ENCODE measurements around the gene SORCS2. TPM values are rescaled to one million over a fixed set of nuclear protein-coding genes. Genes with fewer than 3 reads are reported as not detected.

Gene SORCS2
- total and polyA plus RNA-seq, 2 of the 4 experiments (the other 2 are of a cell fraction): 0.36 to 0.62 TPM

DNA sequence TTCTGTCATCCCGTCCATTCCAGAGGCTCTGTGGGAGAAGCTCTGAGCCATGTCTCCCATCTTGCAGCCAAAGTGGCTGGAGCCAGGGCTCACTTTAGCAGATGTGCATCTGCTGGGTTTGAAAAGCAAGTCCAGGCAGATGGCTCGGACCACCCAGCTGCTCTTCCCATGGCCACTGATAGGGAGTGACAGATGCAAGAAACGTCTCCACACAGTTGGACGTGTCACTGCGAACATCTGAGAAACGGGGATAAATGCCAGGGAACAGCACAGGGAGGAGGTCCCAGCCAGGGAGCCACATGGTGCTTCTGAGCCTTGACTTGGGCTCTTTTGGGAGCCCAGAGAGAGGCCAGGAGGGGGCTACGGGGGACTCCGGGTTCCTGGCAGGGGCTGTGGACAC lies 505.0 kb downstream of the SORCS2 start:
- Histone ChIP-seq H4K5ac (ENCODE audit: low read depth, low read length) (no peak overlapping the region), H3K23ac (ENCODE audit: low read depth, low read length) (no peak overlapping the region), H3K9ac (ENCODE audit: low read depth, low read length) (no peak overlapping the region), H3K4ac (ENCODE audit: low read depth, low read length) (no peak overlapping the region), H3K79me1 (ENCODE audit: low read depth in 1 of 2, low read length in 2 of 2) (no peaks in the 10 kb centered on the region), H4K20me1 (ENCODE audit: insufficient read depth, low read length) (no peaks in the 10 kb centered on the region), H4K91ac (ENCODE audit: insufficient read depth, low read depth, low read length) (no peak overlapping the region), H2BK15ac (ENCODE audit: low read depth, low read length) (no peak overlapping the region), H3K27ac (ENCODE audit: insufficient read depth, low read length) (no peak overlapping the region), H2AK5ac (ENCODE audit: low read depth, low read length) (no peak overlapping the region), H3K56ac (ENCODE audit: extremely low read depth, insufficient read depth, low read length) (no peak overlapping the region), H3K4me1 (ENCODE audit: control insufficient read depth, insufficient read depth, low read length) (peaks cover 6% of the 10 kb centered on the region; the same call in 1 of the 2 replicates), H3K4me3 (ENCODE audit: insufficient read depth, low read depth, low read length) (no peak overlapping the region), H2BK120ac (ENCODE audit: low read depth, low read length) (no peak overlapping the region), H3K4me2 (ENCODE audit: low read depth, low read length) (no peak overlapping the region), H3K9me1 (ENCODE audit: insufficient read depth, low read length) (no peaks in the 10 kb centered on the region), H3K36me3 (ENCODE audit: control insufficient read depth, insufficient read depth, low read length) (no peaks in the 10 kb centered on the region), H2BK20ac (ENCODE audit: low read depth, low read length) (no peak overlapping the region), H3K27me3 (ENCODE audit: control insufficient read depth, insufficient read depth, low read length) (peaks cover 28% of the 10 kb centered on the region), H4K8ac (ENCODE audit: low read depth in 2 of 2, low read length in 2 of 2) (no peak overlapping the region), H3K14ac (replicated peaks; ENCODE audit: low read depth, low read length) (no peak overlapping the region), H2BK5ac (ENCODE audit: low read depth, low read length, poor library complexity, severe bottlenecking) (no peak overlapping the region), H2AFZ (replicated peaks; ENCODE audit: low read length, poor library complexity) (peak overlapping the region; percentile 11), H2AK9ac (replicated peaks; ENCODE audit: low read depth, low read length, poor library complexity) (peak overlapping the region; percentile 42), H3K18ac (ENCODE audit: low read depth, low read length) (no peak overlapping the region), H3K9me3 (ENCODE audit: control insufficient read depth, insufficient read depth, low read length) (no peaks in the 10 kb centered on the region)
- no peak for TF ChIP-seq SMC3 (IDR thresholded peaks at IDR 0.05; ENCODE audit: low read depth, low read length)
- no peak for TF ChIP-seq CHD1 (IDR thresholded peaks at IDR 0.05; ENCODE audit: low read depth, low read length)
- TF ChIP-seq POLR2A (IDR thresholded peaks at IDR 0.05; ENCODE audit: low read depth, low read length): no peak
- no peak for TF ChIP-seq CEBPB (IDR thresholded peaks at IDR 0.05; ENCODE audit: low read depth, low read length)
- no peak for TF ChIP-seq MAZ (IDR thresholded peaks at IDR 0.05; ENCODE audit: borderline replicate concordance, low read depth, low read length)
- TF ChIP-seq, protein P1, sequence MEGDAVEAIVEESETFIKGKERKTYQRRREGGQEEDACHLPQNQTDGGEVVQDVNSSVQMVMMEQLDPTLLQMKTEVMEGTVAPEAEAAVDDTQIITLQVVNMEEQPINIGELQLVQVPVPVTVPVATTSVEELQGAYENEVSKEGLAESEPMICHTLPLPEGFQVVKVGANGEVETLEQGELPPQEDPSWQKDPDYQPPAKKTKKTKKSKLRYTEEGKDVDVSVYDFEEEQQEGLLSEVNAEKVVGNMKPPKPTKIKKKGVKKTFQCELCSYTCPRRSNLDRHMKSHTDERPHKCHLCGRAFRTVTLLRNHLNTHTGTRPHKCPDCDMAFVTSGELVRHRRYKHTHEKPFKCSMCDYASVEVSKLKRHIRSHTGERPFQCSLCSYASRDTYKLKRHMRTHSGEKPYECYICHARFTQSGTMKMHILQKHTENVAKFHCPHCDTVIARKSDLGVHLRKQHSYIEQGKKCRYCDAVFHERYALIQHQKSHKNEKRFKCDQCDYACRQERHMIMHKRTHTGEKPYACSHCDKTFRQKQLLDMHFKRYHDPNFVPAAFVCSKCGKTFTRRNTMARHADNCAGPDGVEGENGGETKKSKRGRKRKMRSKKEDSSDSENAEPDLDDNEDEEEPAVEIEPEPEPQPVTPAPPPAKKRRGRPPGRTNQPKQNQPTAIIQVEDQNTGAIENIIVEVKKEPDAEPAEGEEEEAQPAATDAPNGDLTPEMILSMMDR (conservative IDR thresholded peaks at IDR 0.05; ENCODE audit: low read depth, low read length): no peak
- TF ChIP-seq RAD21 (IDR thresholded peaks at IDR 0.05; ENCODE audit: low read length): no peak
- no peak for TF ChIP-seq MXI1 (IDR thresholded peaks at IDR 0.05; ENCODE audit: borderline replicate concordance, low read depth, low read length)
- TF ChIP-seq, protein P2, sequence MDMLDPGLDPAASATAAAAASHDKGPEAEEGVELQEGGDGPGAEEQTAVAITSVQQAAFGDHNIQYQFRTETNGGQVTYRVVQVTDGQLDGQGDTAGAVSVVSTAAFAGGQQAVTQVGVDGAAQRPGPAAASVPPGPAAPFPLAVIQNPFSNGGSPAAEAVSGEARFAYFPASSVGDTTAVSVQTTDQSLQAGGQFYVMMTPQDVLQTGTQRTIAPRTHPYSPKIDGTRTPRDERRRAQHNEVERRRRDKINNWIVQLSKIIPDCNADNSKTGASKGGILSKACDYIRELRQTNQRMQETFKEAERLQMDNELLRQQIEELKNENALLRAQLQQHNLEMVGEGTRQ (IDR thresholded peaks at IDR 0.05; ENCODE audit: low read depth, low read length): no peak
- no peak for TF ChIP-seq FOS (IDR thresholded peaks at IDR 0.05; ENCODE audit: low read depth, low read length)
- TF ChIP-seq BHLHE40 (IDR thresholded peaks at IDR 0.05; ENCODE audit: low read depth, low read length): no peak
- TF ChIP-seq NFE2L2 (IDR thresholded peaks at IDR 0.05; ENCODE audit: low read depth, low read length): no peak
- no peak for TF ChIP-seq RCOR1 (IDR thresholded peaks at IDR 0.05; ENCODE audit: insufficient replicate concordance, low read length)
- TF ChIP-seq RFX5 (IDR thresholded peaks at IDR 0.05; ENCODE audit: low read depth, low read length): no peak
- TF ChIP-seq, protein P3, sequence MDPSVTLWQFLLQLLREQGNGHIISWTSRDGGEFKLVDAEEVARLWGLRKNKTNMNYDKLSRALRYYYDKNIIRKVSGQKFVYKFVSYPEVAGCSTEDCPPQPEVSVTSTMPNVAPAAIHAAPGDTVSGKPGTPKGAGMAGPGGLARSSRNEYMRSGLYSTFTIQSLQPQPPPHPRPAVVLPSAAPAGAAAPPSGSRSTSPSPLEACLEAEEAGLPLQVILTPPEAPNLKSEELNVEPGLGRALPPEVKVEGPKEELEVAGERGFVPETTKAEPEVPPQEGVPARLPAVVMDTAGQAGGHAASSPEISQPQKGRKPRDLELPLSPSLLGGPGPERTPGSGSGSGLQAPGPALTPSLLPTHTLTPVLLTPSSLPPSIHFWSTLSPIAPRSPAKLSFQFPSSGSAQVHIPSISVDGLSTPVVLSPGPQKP (IDR thresholded peaks at IDR 0.05; ENCODE audit: borderline replicate concordance, low read depth, low read length): no peak
- TF ChIP-seq MAFK (IDR thresholded peaks at IDR 0.05; ENCODE audit: low read depth, low read length): no peak
- DNase-seq (no peak), ATAC-seq (ENCODE audit: low read depth) (no peak)
- 15% methylated on average over 5 of the region's 8 CpGs; no CpG with 5 or more reads in 1 of the 2 experiments for WGBS, 2 experiments (ENCODE audit: extremely low coverage in 2 of 2, insufficient read length in 1 of 2)
- intact Hi-C loops (cut with micrococcal nuclease): no loop called here
- ChIA-PET POLR2A (ENCODE audit: unreplicated experiment) (no interaction called here), CTCF (no interaction called here)
- dilution Hi-C loops (cut with HindIII; ENCODE audit: low sequenced_read_pairs, unreplicated experiment): no loop called here
- in situ Hi-C loops (cut with MboI; ENCODE audit: low sequenced_read_pairs): no loop called here
- no TSS peak for BruUV-seq (replicated peaks)
